Measurements from ENCODE around the gene DBNL. TPM values are rescaled to one million over a fixed set of nuclear protein-coding genes. Genes with fewer than 3 reads are reported as not detected.

The DBNL gene
- total RNA-seq, 2 experiments from 2014 or later: 88.5 to 90.6 TPM

GRCh38 chr7:44109991-44110390 is 65.5 kb downstream of the DBNL start:
- ATAC-seq (ENCODE audit: poor library complexity): no peak
- Histone ChIP-seq H3K4me3 (ENCODE audit: low read length) (no peak overlapping the region), H3K36me3 (ENCODE audit: insufficient read depth, low read length) (peaks cover 3% of the 10 kb centered on the region), H3K4me1 (ENCODE audit: insufficient read depth, low read length) (peaks cover 6% of the 10 kb centered on the region), H3K27ac (ENCODE audit: low read depth in 1 of 2, low read length in 2 of 2) (no peak overlapping the region), H3K27me3 (ENCODE audit: control insufficient read depth in 1 of 2, insufficient read depth in 2 of 2, low read length in 2 of 2) (peaks cover 0 to under 1% of the 10 kb centered on the region in 2 experiments), H3K9me3 (ENCODE audit: control insufficient read depth in 1 of 2, insufficient read depth in 1 of 2, low read length in 2 of 2) (peaks cover 0 to 8% of the 10 kb centered on the region in 2 experiments)
- ChIA-PET POLR2A (no interaction called here), CTCF (no interaction called here)
- intact Hi-C loops (cut with DNase I, micrococcal nuclease): no loop called here
- H3K4me3 Mint-ChIP-seq: no peak overlapping the region
- H3K4me1 Mint-ChIP-seq (ENCODE audit: low read depth): peaks cover 14% of the 10 kb centered on the region
- DNase-seq: no peak
- peaks cover 5% of the 10 kb centered on the region for H3K27me3 Mint-ChIP-seq
- H3K27ac Mint-ChIP-seq: no peak overlapping the region
- no peaks in the 10 kb centered on the region for H3K9me3 Mint-ChIP-seq
- TF ChIP-seq, protein P1, sequence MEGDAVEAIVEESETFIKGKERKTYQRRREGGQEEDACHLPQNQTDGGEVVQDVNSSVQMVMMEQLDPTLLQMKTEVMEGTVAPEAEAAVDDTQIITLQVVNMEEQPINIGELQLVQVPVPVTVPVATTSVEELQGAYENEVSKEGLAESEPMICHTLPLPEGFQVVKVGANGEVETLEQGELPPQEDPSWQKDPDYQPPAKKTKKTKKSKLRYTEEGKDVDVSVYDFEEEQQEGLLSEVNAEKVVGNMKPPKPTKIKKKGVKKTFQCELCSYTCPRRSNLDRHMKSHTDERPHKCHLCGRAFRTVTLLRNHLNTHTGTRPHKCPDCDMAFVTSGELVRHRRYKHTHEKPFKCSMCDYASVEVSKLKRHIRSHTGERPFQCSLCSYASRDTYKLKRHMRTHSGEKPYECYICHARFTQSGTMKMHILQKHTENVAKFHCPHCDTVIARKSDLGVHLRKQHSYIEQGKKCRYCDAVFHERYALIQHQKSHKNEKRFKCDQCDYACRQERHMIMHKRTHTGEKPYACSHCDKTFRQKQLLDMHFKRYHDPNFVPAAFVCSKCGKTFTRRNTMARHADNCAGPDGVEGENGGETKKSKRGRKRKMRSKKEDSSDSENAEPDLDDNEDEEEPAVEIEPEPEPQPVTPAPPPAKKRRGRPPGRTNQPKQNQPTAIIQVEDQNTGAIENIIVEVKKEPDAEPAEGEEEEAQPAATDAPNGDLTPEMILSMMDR (IDR thresholded peaks at IDR 0.05): no peak
- H3K36me3 Mint-ChIP-seq (ENCODE audit: low read depth): peaks cover 41% of the 10 kb centered on the region

DNA sequence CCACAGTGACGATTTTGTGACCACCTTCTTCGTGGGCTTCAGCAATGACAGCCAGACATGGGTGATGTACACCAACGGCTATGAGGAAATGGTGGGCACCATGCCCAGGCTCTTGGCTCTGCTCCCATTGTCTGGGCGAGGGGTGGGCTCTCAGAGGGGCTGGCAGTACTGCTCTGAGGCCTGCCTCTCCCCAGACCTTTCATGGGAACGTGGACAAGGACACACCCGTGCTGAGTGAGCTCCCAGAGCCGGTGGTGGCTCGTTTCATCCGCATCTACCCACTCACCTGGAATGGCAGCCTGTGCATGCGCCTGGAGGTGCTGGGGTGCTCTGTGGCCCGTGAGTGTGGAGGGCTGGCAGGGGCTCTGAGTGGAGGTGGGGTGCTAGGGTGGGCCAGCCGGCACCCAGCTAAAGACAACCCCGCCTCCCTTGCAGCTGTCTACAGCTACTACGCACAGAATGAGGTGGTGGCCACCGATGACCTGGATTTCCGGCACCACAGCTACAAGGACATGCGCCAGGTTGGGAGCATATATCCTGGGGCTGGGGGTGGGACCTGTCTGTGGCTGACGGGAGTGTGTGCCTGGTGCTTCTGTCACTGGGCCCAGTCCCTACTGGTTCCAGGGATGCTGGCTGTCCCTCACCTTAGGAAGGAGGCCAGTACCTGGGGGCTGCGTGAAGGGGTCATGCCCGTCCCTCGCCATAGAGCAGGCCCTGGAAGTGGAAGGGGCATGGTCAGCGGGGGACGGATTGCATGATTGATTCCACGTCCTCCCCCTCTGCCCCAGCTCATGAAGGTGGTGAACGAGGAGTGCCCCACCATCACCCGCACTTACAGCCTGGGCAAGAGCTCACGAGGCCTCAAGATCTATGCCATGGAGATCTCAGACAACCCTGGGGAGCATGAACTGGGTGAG is 66.5 kb downstream of the DBNL start:
- ChIA-PET POLR2A (no interaction called here), CTCF (no interaction called here)
- Mint-ChIP-seq H3K27ac (no peak overlapping the region), H3K9me3 (no peaks in the 10 kb centered on the region), H3K27me3 (peaks cover under 1% of the 10 kb centered on the region), H3K4me3 (no peak overlapping the region), H3K4me1 (ENCODE audit: low read depth) (peaks cover 4% of the 10 kb centered on the region), H3K36me3 (ENCODE audit: low read depth) (peaks cover 45% of the 10 kb centered on the region)
- Histone ChIP-seq H3K9me3 (ENCODE audit: control insufficient read depth in 1 of 2, insufficient read depth in 1 of 2, low read length in 2 of 2) (peaks cover 0 to 8% of the 10 kb centered on the region in 2 experiments), H3K4me3 (ENCODE audit: low read length) (no peak overlapping the region), H3K27ac (ENCODE audit: low read depth in 1 of 2, low read length in 2 of 2) (no peak overlapping the region), H3K27me3 (ENCODE audit: control insufficient read depth in 1 of 2, insufficient read depth in 2 of 2, low read length in 2 of 2) (no peaks in the 10 kb centered on the region), H3K4me1 (ENCODE audit: insufficient read depth, low read length) (no peaks in the 10 kb centered on the region), H3K36me3 (ENCODE audit: insufficient read depth, low read length) (peaks cover 13% of the 10 kb centered on the region)
- TF ChIP-seq, protein P1 (IDR thresholded peaks at IDR 0.05): no peak
- DNase-seq (no peak), ATAC-seq (ENCODE audit: poor library complexity) (no peak)
- intact Hi-C loops (cut with DNase I, micrococcal nuclease): no loop called here

Small RNA genes within 50 kb of the gene (microRNA-seq; reads per million reads assigned to microRNA genes)
- gene MIR6837 (ENCODE audit: borderline microRNAs expressed, borderline replicate concordance) (not detected), gene MIR6838 (ENCODE audit: borderline microRNAs expressed, borderline replicate concordance) (0.81 reads per million)

Other genes starting within 250 kb of the DBNL start
- 10 to 100 TPM; 63.1 to 69.7 TPM for gene MRPS24, start 175.2 kb upstream of the DBNL start, total RNA-seq
- gene URGCP, start 138.1 kb upstream of the DBNL start, total RNA-seq: 10 to 100 TPM; 21.8 to 22.5 TPM
- 1 to 10 TPM; 6.1 to 7.8 TPM for gene UBE2D4, start 118.3 kb upstream of the DBNL start, total RNA-seq
- gene SPDYE1, start 46.8 kb upstream of the DBNL start, total RNA-seq: not detected
- 1 to 10 TPM; 1.3 to 1.8 TPM for gene PGAM2, start 20.9 kb downstream of the DBNL start, total RNA-seq
- gene POLM, start 37.8 kb downstream of the DBNL start, total RNA-seq: 10 to 100 TPM; 33.6 to 35.6 TPM
- gene AEBP1, start 59.6 kb downstream of the DBNL start, total RNA-seq: 10 to 100 TPM; 20.3 to 21.3 TPM
- gene POLD2, start 78.8 kb downstream of the DBNL start, total RNA-seq: 10 to 100 TPM; 45.2 to 48.3 TPM
- gene MYL7, start 96.6 kb downstream of the DBNL start, total RNA-seq: not detected
- gene GCK, start 144.7 kb downstream of the DBNL start, total RNA-seq: under 1 TPM; 0.47 to 0.71 TPM
- gene YKT6, start 156.3 kb downstream of the DBNL start, total RNA-seq: 10 to 100 TPM; 85.0 to 86.4 TPM